Endometrial microvascular endothelial cells (primary cell): ENCODE results near the gene NGDN. TPM values are rescaled to one million over a fixed set of nuclear protein-coding genes. Genes with fewer than 3 reads are reported as not detected.
"Not testable (repeated sequence)": the region's sequence is repeated elsewhere in the genome, so short reads cannot be mapped to it uniquely, and the experiment has no call there.

Experiments
- in situ Hi-C: cut with HindIII; loops from 2 replicates; pipeline ENCODE4 v1.10.0; 2017; ENCODE audit warnings: low sequenced_read_pairs, low pct_unique_long_range_greater_than_20kb; ENCODE audit errors: inconsistent ontology term
- total RNA-seq: library from RNA; depleted of rRNA; stranded (reverse); fragments of >200 nt; gene quantifications from one replicate; pipeline ENCODE4 v1.2.3, GENCODE V29; 2015; ENCODE audit errors: inconsistent ontology term

The NGDN gene
- total RNA-seq, 1 donor from 2014 or later, result 38.7 TPM

DNA sequence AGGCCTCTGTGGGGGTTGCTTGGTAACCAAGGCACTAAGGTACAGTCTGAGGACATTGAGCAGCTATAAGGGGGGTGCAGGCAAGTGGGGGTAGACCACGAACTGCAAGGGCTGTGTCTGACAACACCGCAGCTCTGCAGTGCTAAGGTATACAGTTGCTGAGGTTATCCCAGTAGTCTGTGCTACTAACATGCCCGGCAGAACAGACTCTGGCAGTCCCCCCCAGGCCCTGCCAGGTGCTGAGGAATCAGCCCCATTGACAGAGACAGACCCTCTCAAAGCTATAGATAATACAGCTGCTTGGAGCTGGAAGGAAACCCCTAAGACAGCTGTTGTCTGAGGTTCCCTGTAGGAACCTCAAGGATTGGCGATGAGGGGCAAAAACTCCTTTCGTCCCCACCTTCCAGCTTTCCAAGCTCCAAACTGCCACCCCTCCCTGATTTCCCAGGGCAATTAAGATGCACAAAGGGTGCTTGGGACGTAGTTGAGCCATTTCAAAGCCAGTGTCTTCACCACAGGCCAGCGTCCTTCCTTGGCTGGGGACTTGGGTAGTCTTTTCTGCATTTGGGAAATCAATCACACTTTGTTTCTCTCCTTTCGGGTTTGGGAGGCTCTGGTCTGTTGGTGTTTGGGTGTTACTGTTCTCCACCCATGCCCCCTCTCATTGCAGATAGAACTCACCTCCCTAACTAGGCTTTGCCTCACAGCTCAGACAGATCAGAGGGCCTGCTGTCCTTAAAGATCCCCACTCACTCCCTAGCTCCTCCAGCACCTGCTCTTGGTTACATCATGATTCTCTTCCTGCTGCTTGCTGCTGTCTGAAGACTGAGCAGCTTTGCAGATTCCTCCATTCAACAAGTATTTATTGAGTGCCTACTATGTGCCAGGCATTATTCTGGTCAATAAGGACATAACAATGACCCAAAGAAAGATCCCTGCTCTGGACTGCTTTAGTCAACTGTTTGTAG lies 32.1 kb upstream of the NGDN start:
- in situ Hi-C loops, result no loop called here

DNA sequence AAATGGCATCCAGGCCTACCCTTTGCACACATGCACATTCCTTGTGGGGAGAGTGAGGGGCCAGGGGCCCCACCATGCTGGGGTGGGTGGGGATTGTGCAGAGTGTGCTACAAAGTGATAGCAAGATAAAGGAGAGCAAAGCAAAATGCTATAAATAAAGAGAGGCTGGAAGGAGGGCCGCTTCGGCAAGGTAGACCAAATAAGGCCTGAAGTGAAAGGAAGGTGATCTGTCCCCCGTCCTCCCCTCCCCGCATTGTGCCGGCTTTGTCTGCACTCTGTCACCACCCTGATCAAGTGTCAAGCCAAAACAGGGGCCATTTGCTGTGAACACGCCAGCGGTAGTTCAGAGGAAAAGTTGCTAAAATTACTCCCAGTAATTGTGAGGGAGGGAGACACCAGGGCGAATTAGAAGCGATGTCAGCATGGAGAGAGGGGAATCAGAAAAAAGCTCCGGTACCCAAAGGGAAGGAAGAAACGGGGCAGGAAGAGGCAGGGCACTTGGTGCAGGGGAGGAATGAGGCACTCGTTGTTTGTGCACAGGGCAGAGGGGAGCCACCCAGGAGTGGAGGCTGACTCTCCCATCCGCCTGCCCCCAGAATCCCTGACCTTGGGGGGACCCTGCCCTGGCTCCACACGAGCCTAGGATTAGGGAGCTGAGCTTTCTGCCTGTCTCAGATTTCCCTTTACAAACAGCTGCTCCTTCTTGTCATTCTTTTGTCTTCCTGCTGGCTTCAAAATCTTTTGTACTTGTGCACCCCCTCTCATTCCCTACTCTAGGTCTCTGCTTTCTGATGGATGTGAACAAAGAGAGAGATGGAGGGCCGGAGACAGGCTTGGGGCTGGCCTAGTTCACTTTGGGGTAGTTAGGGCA lies 31.2 kb upstream of the NGDN start:
- in situ Hi-C loops, result no loop called here

DNA sequence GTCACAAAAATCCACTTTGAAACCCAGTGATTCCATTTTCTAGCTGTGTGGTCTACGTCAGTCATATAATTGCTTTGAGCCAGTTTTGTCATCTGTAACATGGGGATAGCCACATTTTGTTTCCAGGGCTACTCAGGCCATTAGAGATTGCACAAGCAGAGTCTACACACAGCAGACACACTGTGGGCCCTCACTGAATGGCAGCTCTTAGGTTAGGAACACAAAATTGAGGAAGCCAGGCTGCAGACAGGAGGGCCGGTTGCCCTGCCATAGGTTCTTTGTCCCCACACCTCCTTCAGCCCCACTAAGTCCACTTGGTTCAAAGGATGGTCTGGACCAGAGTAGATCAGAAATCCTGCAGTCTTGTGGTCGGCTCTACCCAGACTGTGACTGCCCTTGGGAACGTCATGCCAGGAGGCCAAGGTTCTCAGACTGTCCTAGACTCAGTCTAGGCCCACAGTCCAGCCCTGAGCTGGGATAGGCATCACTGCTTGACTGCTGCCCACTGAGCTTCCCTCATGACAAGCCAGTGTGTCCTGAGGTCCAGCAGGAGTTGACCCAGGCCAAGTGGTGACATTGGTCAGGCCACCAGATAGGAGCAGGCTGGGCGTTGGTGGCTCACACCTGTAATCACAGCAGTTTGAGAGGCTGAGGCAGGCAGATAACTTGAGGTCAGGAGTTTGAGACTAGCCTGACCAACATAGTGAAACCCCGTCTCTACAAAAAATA lies 30.2 kb upstream of the NGDN start:
- in situ Hi-C loops, result no loop called here

DNA sequence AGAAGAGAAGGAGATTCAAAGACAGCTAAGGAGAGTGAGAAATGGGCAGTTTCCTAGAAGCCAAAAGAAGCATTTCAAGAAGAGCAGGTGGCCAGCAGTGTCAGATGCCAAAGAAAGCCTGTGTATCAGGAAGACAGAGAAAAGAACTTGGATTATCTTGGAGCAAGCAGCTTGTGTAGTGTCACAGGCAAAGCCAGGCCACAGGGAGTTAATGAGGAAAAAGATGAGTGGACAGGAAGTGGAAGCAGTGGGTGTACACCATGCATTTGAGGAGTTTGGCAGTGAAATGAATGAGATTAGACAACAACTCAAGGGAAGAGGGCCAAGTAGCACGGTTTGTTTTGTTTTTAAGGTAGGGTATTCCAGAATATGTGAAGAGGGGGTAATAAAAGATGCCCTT lies 28.4 kb upstream of the NGDN start:
- in situ Hi-C loops, result no loop called here

DNA sequence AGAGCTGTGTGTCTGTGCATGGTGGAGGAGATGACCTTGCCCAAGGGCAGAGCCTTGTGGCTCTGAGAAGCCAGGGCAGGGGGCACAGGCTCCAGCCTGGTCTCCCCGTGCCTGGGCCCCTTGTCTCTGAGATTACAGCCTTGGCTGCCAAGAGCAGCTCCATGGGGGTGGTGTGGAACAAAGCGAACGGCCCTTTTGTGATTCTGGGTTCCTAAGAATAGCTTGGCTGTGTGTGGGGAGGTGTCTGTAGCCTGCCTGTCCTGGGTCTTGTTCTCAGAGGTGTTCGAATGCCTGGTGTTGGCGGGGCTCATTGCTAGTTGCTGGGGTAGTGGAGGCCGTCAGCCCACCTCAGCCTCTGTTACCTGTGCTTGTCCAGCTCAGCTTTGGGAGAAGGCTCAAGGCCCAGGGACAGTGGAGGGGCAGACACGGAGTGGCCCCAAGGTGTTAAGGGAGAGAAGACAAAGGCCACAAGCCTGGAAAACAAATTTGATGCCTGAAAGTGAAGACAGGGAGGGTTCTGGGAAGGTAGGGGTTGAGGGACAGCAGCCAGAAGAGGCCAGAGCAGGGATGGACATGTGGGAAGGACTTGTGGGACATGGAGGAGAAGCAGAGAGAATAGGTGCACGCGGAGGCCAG lies 26.7 kb upstream of the NGDN start:
- in situ Hi-C loops, result no loop called here

DNA sequence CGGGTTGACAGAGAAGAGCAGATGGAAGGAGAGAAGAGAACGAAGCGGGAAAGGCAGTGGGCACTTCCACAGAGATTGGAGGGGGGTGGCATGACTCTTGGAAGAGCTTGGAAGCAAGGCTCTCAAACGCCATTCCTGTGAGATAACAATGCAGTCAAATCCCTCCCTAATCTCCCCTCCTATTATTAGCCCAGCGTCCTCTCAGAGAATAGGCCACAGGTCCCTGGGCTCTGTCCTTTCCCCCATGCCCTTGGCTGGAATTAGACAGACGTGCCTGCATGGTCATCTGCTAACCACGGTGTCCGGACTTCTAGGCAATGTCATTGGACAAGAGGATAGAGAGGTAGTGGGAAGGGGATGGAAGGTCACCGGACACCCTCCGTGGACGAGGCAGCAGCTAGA lies 26.1 kb upstream of the NGDN start:
- in situ Hi-C loops, result no loop called here

DNA sequence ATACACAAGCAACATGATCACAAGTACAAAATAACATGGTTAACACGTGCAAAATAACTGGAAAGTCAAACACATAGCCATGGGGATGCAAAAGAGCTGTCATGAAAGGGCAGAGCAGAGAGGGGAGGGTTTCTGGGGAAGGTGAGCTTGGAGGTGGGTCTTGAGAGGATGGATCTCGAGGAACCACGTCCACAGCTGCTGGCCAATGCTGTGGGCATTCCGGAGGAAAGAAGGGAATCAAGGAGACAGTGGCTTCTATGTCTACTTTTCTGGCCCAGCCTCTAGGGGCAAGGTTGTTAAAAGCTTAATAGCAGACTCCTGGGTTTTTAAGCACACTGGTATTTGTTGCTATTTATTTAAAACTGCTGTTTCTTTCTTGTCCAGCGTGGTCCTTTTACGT lies 25.6 kb upstream of the NGDN start:
- in situ Hi-C loops, result no loop called here

DNA sequence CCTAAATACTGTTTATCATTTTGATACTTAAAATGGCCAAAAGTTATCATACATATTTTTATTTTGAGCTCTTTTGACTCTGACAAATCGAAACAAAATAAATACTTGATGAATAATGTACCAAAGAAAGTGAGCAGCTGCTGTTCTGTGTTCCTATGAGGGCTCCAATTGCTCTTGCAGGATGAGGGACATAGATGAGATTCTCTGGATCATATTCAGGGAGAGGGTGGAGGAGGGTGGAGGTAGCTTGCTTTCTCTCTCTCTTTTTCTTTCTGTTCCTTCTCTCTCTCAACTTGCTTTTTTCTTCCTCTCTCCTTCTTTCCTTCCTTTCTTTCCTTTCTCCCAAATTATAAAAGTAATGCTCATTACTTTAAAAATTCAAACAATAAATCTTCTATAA lies 25.2 kb upstream of the NGDN start:
- in situ Hi-C loops, result no loop called here

DNA sequence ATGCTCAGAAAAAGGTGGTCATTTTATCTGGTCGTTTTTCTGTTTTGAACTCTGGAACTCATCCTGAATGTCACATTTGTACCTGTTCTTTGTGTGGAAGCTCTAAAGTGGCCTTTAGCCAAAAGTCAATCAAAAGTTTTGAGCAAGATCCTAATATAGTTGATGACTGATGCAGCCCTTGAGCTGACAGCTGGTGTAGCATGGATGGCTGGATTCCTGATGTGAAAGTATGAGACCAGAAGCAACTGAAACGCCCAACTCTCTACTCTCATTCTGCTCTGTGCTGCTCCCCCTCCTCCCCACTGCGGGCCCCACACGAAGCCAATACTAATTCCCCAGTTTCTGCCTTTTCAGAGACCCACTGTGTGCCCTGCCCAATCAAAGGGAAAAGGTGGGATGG lies 23.7 kb upstream of the NGDN start:
- in situ Hi-C loops, result no loop called here

DNA sequence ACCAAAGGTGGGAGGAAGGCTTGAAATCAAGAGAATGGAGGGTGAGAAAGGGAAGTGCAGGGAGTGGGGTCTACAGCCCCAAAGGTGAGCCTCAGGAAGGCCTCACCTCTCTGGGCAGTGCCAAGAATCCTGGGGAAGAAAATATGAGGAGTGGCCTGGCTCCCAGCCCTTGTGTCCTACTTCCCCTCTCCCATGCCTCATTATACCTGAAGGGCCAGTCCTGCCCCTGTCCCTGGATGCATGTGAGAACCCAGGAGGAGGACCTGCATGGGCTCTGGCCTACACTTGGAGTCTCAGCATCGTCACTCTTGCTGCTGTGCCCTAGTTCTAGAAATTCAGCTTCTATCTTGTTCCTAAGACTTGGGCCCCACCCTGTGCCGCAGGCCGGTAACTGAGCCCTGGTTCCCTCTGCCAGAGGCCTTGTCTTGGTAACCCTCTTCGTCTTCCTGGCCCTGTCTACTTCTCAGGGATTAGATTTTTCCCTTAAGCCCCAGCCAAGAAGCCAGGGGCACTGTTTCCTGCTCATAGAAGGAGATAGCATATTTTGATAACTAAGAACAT lies 23.1 kb upstream of the NGDN start:
- in situ Hi-C loops, result no loop called here

DNA sequence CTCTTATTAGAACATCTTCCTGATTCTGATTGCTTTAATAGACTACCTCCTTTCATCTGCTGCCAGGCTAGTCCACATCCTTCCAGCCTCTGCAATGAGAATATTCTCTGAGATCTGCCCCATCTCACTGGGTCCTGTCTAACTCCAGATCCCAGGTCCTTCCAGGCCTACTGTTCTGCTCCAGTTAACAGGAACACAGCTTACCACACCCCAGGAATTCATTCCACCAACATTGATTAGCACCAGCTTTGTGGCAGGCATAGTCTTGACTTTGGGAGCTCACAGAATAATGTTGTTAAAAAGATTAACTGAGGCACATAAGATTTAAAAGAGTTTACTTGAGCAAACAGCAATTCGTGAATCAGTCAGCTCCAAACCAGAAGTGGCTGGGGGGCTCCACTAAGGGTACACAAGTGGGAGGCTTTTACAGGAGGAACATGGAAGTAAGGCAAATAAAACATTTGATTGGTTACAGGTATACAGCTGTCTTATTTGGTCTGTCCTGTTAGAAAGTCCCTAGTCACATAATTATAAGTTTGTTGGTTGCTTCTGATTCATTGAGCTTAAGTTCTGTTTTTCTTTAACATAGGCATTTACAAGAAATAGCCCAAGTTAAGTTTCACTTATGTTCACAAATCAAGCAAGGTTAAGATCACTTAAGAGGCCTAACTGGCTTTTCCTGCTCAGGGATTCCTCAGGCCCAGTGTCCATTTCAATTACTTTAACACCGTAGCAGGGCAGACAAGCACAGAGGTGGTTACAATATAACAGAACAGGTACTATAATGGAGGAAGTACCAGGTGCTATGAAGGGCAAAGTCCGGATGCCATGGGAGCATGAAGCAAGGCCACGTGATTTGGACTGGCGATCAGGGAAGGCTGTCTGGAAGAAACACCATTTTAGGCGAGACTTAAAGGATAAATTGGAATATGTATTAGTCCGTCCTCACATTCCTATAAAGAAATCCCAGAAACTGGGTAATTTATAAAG lies 21.8 kb upstream of the NGDN start:
- in situ Hi-C loops, result no loop called here

DNA sequence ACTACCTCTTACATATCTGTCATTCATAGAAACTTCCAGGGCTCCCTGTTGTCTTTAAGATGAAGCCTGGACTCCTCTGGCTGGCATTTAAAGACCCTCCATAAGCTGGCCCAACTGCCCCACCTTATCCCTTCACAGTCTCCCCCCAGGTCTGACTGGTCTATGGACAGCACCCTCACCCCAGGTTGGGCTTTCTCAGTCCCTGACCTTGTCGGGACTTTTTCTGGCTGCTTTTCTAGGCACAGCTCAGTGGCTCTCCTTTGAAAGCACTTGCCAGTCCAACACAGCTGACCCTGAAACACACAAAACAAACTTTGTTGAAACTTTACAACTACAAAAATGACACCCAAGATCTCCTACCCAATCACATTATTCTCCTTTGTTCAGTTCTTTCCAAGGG lies 20.2 kb upstream of the NGDN start:
- in situ Hi-C loops, result no loop called here

DNA sequence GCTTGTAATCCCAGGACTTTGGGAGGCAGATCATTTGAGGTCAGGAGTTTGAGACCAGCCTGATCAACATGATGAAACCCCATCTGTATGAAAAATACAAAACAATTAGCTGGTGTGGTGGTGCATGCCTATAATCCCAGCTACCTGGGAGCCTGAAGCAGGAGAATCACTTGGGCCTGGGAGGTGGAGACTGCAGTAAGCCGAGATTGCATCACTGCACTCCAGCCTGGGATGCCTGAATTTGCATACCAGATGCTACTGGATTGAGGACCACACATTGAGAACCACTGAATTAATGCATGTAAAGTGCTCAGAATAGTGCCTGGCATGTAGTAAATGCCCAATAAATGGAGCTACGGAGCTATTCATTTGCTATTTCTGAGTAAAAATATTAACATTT lies 19.1 kb upstream of the NGDN start:
- in situ Hi-C loops, result no loop called here

DNA sequence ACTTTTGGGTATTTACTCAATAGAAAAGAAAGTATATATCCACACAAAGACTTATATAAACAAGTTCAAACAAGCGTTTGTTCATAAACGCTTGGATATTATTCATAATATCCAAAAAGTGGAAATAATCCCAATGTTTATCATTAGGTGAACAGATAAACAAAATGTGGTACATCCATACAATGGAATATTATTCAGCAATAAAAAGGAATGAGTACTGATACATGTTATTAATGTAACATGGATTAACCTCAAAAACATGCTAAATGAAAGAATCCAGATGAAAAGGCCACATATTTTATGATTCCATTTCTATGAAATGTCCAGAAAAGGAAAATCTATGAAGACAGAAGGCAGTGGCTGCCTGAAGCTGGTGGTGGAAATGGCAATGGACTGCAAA lies 17.3 kb upstream of the NGDN start:
- in situ Hi-C loops, result no loop called here

DNA sequence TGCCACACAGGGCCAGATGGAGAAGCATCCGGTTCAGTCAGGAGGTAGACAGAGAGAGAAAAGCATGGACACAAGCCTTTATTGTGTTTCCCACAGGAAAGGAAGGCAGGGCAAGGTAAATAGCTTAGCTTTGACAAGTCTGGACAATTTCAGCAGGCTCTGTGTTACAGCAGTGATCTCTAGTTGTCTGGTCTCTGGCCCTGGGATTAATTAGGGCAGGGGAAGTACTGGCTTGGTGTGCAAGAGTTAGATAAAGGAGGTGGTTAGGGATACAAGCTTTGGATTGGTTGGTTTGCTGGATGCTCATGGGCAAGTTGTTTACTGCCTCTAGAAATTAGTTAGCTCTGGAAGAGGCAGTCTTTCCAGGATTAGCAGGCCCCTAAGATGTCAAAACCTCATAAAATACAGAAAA lies 15.1 kb upstream of the NGDN start:
- in situ Hi-C loops, result no loop called here

DNA sequence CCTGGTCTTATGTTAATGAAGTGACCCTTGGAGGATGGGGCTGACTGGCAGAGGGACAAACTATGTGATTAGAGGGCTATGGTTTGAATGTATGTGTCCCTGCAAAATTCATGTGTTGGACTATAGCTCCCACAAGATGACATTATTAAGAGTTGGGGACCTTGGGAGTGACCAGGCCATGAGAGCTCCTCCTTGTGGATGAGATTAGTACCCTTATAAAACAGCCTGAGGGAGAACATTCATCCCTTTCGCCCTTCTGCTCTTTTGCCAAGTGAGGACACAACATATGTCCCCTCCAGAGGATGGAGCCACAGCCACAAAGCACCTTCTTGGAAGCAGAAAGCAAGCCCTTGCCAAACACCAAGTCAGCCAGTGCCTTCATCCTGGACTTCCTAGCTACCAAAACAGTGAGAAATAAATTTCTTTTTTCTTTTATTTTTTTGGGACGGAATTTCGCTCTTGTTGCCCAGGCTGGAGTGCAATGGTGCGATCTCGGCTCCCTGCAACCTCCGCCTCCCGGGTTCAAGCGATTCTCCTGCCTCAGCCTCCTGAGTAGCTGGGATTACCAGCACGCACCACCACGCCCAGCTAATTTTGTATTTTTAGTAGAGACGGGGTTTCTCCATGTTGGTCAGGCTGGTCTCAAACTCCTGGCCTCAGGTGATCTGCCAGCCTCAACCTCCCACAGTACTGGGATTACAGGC lies 12.5 kb upstream of the NGDN start:
- in situ Hi-C loops, result not testable (repeated sequence)
